Eye (tissue), 1 donor: ENCODE results near the gene DNAI1.
"Not testable (repeated sequence)": the region's sequence is repeated elsewhere in the genome, so short reads cannot be mapped to it uniquely, and the experiment has no call there.

Source experiments
- DNase-seq: peaks from one replicate; pipeline ENCODE4 v3.0.0-alpha.2; 2015

DNAI1 gene

GRCh38 chr9:34458013-34458958, at the start of gene DNAI1, which contains the start of gene FAM219A:
DNAI1 (plus strand) TSS chr9:34458805; CDS start chr9:34459006, 201 bp downstream.
FAM219A (minus strand) TSS chr9:34458570; CDS start chr9:34458263, 307 bp downstream.
- peak; percentile 100 for DNase-seq

GRCh38 chr9:34409154-34409553, 49.5 kb upstream of the DNAI1 start:
- DNase-seq: no peak

GRCh38 chr9:34412336-34412735, 46.3 kb upstream of the DNAI1 start:
- DNase-seq: no peak

- peak; percentile 92 for DNase-seq
These were observed 45.3 kb upstream of the DNAI1 start for GRCh38 chr9:34413231-34413852.

- DNase-seq: no peak
These were observed 40.9 kb upstream of the DNAI1 start for GRCh38 chr9:34417734-34418133.

- DNase-seq: no peak
These were observed 38.7 kb upstream of the DNAI1 start for GRCh38 chr9:34419716-34420504.

GRCh38 chr9:34426347-34427074, 32.1 kb upstream of the DNAI1 start:
- DNase-seq: no peak

GRCh38 chr9:34428325-34428958, 30.2 kb upstream of the DNAI1 start:
- no peak for DNase-seq

GRCh38 chr9:34430843-34431437, 27.7 kb upstream of the DNAI1 start:
- DNase-seq: peak; percentile 80

GRCh38 chr9:34431667-34432066, 26.9 kb upstream of the DNAI1 start:
- DNase-seq: no peak

GRCh38 chr9:34437006-34437925, 21.3 kb upstream of the DNAI1 start:
- DNase-seq: peak; percentile 92

GRCh38 chr9:34437926-34438307, 20.7 kb upstream of the DNAI1 start:
- not testable (repeated sequence) for DNase-seq

- DNase-seq: not testable (repeated sequence)
These were observed 20.1 kb upstream of the DNAI1 start for GRCh38 chr9:34438465-34438864.

- peak; percentile 56 for DNase-seq
These were observed 18.6 kb upstream of the DNAI1 start for GRCh38 chr9:34440017-34440416.

- no peak for DNase-seq
These were observed 15.8 kb upstream of the DNAI1 start for GRCh38 chr9:34442770-34443169.

- DNase-seq: no peak
These were observed 15.1 kb upstream of the DNAI1 start for GRCh38 chr9:34443533-34443932.

GRCh38 chr9:34443976-34444375, 14.6 kb upstream of the DNAI1 start:
- DNase-seq: no peak

- DNase-seq: no peak
These were observed 12.1 kb upstream of the DNAI1 start for GRCh38 chr9:34446468-34446891.

- no peak for DNase-seq
These were observed 11.7 kb upstream of the DNAI1 start for GRCh38 chr9:34446951-34447350.

- DNase-seq: no peak
These were observed 8.0 kb upstream of the DNAI1 start for GRCh38 chr9:34450644-34451043.
